ENCODE measurements around the gene GPR15.

Gene GPR15

DNA sequence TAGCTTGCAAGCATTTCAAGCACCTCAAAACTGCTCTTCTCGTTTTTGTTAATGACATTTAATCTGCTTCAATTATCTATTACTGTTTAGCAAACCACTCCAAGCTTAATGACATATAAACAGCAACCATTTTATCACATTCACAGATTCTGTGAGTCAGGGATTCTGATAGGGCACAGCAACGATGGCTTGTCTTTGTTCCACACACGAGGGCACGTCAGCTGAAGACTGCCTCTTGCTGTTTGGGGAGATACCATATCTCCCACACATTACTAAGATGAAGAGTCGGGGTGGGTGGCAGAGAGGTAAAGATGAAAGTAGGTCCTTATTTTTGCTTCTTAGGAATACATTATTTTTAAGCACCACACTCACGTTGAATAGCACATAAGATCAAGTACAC lies 42.4 kb downstream of the GPR15 start:
- TF ChIP-seq, protein P1, sequence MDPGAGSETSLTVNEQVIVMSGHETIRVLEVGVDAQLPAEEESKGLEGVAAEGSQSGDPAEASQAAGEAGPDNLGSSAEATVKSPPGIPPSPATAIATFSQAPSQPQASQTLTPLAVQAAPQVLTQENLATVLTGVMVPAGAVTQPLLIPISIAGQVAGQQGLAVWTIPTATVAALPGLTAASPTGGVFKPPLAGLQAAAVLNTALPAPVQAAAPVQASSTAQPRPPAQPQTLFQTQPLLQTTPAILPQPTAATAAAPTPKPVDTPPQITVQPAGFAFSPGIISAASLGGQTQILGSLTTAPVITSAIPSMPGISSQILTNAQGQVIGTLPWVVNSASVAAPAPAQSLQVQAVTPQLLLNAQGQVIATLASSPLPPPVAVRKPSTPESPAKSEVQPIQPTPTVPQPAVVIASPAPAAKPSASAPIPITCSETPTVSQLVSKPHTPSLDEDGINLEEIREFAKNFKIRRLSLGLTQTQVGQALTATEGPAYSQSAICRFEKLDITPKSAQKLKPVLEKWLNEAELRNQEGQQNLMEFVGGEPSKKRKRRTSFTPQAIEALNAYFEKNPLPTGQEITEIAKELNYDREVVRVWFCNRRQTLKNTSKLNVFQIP (CRISPR knock-in tag; IDR thresholded peaks at IDR 0.05; ENCODE audit: borderline replicate concordance, low read depth), result no peak
- TF ChIP-seq GLIS3 (CRISPR knock-in tag; IDR thresholded peaks at IDR 0.05), result no peak
- TF ChIP-seq OSR1 (CRISPR knock-in tag; IDR thresholded peaks at IDR 0.05), result no peak
- TF ChIP-seq, protein P2, sequence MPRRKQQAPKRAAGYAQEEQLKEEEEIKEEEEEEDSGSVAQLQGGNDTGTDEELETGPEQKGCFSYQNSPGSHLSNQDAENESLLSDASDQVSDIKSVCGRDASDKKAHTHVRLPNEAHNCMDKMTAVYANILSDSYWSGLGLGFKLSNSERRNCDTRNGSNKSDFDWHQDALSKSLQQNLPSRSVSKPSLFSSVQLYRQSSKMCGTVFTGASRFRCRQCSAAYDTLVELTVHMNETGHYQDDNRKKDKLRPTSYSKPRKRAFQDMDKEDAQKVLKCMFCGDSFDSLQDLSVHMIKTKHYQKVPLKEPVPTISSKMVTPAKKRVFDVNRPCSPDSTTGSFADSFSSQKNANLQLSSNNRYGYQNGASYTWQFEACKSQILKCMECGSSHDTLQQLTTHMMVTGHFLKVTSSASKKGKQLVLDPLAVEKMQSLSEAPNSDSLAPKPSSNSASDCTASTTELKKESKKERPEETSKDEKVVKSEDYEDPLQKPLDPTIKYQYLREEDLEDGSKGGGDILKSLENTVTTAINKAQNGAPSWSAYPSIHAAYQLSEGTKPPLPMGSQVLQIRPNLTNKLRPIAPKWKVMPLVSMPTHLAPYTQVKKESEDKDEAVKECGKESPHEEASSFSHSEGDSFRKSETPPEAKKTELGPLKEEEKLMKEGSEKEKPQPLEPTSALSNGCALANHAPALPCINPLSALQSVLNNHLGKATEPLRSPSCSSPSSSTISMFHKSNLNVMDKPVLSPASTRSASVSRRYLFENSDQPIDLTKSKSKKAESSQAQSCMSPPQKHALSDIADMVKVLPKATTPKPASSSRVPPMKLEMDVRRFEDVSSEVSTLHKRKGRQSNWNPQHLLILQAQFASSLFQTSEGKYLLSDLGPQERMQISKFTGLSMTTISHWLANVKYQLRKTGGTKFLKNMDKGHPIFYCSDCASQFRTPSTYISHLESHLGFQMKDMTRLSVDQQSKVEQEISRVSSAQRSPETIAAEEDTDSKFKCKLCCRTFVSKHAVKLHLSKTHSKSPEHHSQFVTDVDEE (CRISPR knock-in tag; IDR thresholded peaks at IDR 0.05), result no peak
- TF ChIP-seq ARNTL (CRISPR knock-in tag; IDR thresholded peaks at IDR 0.05; ENCODE audit: borderline replicate concordance, low read depth), result no peak
- no peak for TF ChIP-seq ZNF565 (CRISPR knock-in tag; conservative IDR thresholded peaks at IDR 0.05; ENCODE audit: low read depth)
- TF ChIP-seq ZFP3 (CRISPR knock-in tag; IDR thresholded peaks at IDR 0.05), result no peak
- TF ChIP-seq BACH2 (CRISPR knock-in tag; IDR thresholded peaks at IDR 0.05; ENCODE audit: borderline replicate concordance), result no peak
- TF ChIP-seq ZFP30 (CRISPR knock-in tag; IDR thresholded peaks at IDR 0.05), result no peak
- no peak for TF ChIP-seq SNAI2 (CRISPR knock-in tag; IDR thresholded peaks at IDR 0.05)
- TF ChIP-seq CSDC2 (CRISPR knock-in tag; IDR thresholded peaks at IDR 0.05), result no peak
- TF ChIP-seq RARB (CRISPR knock-in tag; IDR thresholded peaks at IDR 0.05), result no peak
- no peak for TF ChIP-seq ESRRG (CRISPR knock-in tag; IDR thresholded peaks at IDR 0.05)
- TF ChIP-seq ISL1 (CRISPR knock-in tag; IDR thresholded peaks at IDR 0.05), result no peak
- no peak for TF ChIP-seq PPARA (CRISPR knock-in tag; IDR thresholded peaks at IDR 0.05; ENCODE audit: borderline replicate concordance)
- TF ChIP-seq, protein P3, sequence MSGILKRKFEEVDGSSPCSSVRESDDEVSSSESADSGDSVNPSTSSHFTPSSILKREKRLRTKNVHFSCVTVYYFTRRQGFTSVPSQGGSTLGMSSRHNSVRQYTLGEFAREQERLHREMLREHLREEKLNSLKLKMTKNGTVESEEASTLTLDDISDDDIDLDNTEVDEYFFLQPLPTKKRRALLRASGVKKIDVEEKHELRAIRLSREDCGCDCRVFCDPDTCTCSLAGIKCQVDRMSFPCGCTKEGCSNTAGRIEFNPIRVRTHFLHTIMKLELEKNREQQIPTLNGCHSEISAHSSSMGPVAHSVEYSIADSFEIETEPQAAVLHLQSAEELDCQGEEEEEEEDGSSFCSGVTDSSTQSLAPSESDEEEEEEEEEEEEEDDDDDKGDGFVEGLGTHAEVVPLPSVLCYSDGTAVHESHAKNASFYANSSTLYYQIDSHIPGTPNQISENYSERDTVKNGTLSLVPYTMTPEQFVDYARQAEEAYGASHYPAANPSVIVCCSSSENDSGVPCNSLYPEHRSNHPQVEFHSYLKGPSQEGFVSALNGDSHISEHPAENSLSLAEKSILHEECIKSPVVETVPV (CRISPR knock-in tag; IDR thresholded peaks at IDR 0.05), result no peak
- no peak for TF ChIP-seq ZNF70 (CRISPR knock-in tag; IDR thresholded peaks at IDR 0.05)
- ATAC-seq, result no peak

DNA sequence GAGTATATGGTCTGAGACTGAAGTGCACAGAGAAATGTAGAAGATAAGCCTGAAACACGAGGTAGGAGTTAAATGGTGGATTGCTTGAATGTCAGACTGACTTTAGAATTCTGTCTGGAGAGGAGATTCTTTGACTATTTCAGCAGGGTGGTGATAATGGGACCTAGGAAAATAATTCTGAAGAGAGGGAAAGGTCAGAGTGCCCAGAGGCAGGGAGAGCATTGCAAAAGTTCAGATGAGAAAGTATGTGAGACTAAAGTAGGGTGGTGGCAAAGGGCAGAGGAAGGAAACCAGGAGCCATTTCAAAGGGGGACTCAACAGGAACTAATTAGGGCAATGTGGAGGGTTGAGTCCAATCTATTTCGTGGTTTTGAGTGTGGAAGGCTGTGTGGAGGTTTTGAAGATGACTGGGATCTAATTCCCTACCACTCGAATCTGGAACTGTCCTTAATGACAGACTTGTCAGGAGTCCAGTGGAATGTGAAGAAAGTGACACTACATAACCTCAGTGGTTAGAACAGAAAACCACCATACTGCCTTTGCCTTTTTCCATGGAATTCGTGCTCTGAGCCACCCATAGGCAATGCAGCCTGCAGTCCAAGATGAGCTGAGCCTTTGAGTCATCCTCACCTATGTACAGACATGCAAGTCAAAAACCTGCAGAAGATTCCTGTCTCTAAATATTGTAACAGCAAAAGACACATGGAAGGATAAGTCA lies 45.6 kb downstream of the GPR15 start:
- TF ChIP-seq ZNF8 (CRISPR knock-in tag; IDR thresholded peaks at IDR 0.05) (no peak), ZFP3 (CRISPR knock-in tag; IDR thresholded peaks at IDR 0.05) (no peak), ZNF565 (CRISPR knock-in tag; conservative IDR thresholded peaks at IDR 0.05; ENCODE audit: low read depth) (no peak), OSR1 (CRISPR knock-in tag; IDR thresholded peaks at IDR 0.05) (no peak), ZNF70 (CRISPR knock-in tag; IDR thresholded peaks at IDR 0.05) (no peak), GLIS3 (CRISPR knock-in tag; IDR thresholded peaks at IDR 0.05) (no peak), CSDC2 (CRISPR knock-in tag; IDR thresholded peaks at IDR 0.05) (no peak), PPARA (CRISPR knock-in tag; IDR thresholded peaks at IDR 0.05; ENCODE audit: borderline replicate concordance) (no peak), SNAI2 (CRISPR knock-in tag; IDR thresholded peaks at IDR 0.05) (no peak), ESRRG (CRISPR knock-in tag; IDR thresholded peaks at IDR 0.05) (no peak), ISL1 (CRISPR knock-in tag; IDR thresholded peaks at IDR 0.05) (no peak), ARNTL (CRISPR knock-in tag; IDR thresholded peaks at IDR 0.05; ENCODE audit: borderline replicate concordance, low read depth) (no peak), TCF4 (CRISPR knock-in tag; IDR thresholded peaks at IDR 0.05; ENCODE audit: borderline replicate concordance) (no peak), RARB (CRISPR knock-in tag; IDR thresholded peaks at IDR 0.05) (no peak), ZC3H10 (CRISPR knock-in tag; IDR thresholded peaks at IDR 0.05) (no peak), ZFP30 (CRISPR knock-in tag; IDR thresholded peaks at IDR 0.05) (no peak)
- TF ChIP-seq, protein P4, sequence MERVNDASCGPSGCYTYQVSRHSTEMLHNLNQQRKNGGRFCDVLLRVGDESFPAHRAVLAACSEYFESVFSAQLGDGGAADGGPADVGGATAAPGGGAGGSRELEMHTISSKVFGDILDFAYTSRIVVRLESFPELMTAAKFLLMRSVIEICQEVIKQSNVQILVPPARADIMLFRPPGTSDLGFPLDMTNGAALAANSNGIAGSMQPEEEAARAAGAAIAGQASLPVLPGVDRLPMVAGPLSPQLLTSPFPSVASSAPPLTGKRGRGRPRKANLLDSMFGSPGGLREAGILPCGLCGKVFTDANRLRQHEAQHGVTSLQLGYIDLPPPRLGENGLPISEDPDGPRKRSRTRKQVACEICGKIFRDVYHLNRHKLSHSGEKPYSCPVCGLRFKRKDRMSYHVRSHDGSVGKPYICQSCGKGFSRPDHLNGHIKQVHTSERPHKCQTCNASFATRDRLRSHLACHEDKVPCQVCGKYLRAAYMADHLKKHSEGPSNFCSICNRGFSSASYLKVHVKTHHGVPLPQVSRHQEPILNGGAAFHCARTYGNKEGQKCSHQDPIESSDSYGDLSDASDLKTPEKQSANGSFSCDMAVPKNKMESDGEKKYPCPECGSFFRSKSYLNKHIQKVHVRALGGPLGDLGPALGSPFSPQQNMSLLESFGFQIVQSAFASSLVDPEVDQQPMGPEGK (CRISPR knock-in tag; IDR thresholded peaks at IDR 0.05; ENCODE audit: borderline replicate concordance), result no peak
- TF ChIP-seq, protein P1 (CRISPR knock-in tag; IDR thresholded peaks at IDR 0.05; ENCODE audit: borderline replicate concordance, low read depth), result no peak
- TF ChIP-seq, protein P2 (CRISPR knock-in tag; IDR thresholded peaks at IDR 0.05), result no peak
- ATAC-seq, result no peak
